Measurements from ENCODE around the gene TLE5.
"Not testable (repeated sequence)": the region's sequence is repeated elsewhere in the genome, so short reads cannot be mapped to it uniquely, and the experiment has no call there.

The TLE5 gene

DNA sequence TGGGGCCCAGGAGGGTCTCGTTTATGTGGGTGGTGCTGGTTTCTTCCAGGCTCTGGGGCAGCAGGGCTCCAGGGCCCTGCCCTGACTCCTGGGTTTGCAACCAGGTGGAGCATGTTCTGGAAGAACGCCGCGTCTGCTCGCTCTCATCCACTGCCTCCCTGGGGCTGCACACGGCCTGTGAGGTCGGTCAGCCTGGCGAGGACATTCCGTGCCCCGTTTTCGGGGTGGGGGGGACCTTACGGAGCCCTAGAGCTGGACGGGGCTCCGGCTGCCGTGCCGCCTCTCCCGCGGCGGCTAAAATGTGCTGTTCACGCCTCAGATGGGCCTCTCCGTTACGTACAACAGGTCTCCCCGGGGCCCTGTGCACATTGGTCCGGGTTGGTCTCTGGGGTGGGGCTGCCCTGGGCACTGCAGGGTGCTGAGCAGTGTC lies 35.2 kb upstream of the TLE5 start:
- in situ Hi-C loops (cut with MboI; ENCODE audit: low sequenced_read_pairs), result no loop called here

DNA sequence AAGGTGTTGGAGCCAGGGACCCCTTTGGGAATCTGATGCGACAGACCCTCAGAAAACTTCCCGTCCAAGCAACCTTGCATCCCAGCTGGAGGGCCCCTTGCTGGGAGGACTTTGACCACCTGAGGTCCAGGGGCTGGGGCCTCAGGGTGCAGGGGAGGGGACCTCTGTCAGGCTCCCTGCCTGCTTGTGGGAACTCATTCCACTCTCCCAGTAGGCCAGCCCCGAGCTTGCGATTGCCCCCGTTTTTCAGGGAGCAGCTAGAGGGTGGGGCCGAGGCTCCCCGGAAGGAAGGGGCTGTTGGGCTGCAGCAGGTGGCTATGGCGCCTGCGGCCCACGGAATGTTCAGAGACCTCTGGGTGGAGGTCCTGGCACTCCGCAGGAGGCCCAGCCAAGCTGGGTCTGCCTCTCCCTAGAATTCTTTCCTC lies 34.6 kb upstream of the TLE5 start:
- in situ Hi-C loops (cut with MboI; ENCODE audit: low sequenced_read_pairs), result no loop called here

DNA sequence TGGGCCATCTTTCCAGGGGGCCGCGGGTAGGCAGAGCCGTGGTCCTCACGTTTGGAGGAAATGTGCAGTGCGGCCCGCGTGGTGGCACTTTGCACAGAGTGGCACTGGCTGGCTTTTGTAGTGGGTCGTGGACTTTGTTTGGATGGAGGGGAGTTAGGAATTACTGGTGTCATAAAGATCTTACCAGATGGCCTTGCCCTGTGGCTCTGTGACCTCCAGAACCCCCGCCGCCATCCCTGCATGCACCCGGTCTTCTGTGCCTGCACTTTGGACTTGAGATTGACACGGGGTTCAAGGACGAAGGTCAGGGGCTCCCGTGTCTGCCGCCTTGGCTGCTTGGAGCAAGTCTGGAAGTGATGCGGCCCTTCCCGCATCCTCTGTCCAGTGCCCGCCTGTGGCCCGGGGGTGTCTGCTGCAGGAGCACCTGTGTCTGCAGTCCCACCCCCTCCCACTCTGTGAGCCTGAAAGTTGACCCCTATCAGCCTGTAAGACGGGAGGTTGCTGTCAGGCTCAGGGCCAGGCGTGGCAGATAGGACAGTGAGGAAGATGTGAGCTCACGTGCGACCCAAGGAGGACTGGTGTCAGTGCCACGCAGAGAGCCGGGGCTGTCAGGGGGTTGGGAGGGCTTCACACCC lies 34.1 kb upstream of the TLE5 start:
- in situ Hi-C loops (cut with MboI; ENCODE audit: low sequenced_read_pairs), result no loop called here

DNA sequence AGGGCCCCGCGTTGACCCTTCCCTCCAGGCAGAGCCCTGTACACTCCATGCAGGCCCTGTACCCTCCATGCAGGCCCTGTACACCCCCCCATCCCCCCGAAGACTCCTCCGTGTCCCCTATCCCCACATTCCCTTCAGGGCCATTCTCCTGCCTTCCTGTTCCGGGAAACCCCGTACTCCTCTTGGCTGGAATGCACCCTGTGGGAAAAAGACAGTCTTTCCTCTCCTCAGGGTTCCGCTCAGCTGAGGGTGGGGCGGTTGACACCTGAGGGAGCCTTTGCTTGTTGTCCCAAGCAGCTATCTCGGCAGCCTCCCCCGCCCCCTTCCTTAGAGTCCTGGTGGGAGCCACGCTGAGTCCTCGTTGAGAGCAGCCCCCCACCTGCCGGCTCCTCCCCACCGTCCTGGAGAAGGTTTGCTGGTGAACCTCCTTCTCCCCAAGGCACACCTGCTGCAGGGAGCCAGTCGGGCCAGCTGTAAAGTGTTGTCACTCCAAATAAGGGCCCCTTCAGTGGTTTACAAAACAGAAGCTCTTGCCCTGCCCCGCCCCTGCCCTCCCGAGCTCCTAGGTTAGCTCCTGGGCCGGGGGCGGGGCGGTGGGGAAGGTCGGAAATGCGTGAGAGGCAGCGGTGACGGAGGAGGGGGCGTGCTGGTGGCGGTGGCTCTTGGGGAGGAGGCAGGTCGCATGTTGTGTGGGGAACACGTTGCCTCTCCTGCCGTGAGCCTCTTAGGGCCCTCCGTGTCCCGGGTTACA lies 33.3 kb upstream of the TLE5 start:
- in situ Hi-C loops (cut with MboI; ENCODE audit: low sequenced_read_pairs), result no loop called here

DNA sequence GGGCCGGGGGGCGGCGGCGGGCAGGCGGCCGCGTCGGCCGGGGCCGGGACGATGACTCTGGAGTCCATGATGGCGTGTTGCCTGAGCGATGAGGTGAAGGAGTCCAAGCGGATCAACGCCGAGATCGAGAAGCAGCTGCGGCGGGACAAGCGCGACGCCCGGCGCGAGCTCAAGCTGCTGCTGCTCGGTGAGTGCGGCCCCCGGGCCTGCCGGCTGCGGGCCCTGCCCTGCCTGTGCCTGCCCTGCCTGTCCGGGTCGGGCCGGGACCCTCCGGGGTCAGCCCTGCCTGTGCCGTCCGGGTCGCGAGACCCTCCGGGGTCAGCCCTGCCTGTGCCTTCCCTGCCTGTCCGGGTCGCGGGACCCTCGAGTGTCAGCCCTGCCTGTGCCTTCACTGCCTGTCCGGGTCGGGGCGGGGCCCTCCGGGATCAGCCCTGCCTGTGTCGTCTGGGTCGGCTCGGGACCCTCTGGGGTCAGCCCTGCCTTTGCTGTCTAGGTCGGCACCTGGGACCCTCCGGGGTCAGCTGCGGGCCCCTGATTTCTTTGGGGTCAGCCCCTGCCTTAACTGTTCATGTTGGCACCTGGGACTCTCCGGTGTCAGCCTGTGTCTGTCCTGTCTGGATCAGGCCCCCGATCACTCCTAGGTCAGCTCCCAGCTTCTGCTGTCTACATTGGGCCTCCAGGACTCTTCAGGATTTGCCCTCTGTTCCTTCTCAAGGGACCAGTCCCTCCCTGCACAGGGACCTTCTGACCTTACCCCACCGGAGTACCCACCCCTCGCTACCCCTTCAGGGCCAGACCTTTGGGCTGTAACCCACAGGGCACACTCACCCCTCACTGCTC lies 32.5 kb upstream of the TLE5 start:
- in situ Hi-C loops (cut with MboI; ENCODE audit: low sequenced_read_pairs), result no loop called here

DNA sequence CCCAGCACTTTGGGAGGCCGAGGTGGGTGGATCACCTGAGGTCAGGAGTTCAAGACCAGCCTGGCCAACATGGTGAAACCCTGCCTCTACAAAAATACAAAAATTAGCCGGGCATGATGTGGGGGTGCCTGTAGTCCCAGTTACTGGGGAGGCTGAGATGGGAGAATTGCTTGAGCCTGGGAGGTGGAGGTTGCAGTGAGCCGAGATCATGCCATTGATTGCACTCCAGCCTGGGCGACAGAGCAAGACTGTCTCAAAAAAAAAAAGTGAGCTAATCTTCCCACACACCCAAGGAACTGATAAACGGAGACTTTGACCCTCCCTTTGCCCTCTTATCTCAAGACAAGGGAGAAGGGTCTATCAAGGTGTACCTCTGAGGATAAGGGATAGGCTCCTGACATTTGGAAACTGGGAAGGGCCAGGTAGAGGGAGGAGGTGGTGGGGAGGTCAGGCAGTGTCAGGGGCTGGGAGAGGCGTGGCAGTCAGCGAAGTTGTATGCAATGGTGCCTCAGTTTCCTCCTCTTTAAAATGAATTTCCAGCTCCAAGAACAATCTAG lies 27.1 kb upstream of the TLE5 start:
- in situ Hi-C loops (cut with MboI; ENCODE audit: low sequenced_read_pairs), result not testable (repeated sequence)

DNA sequence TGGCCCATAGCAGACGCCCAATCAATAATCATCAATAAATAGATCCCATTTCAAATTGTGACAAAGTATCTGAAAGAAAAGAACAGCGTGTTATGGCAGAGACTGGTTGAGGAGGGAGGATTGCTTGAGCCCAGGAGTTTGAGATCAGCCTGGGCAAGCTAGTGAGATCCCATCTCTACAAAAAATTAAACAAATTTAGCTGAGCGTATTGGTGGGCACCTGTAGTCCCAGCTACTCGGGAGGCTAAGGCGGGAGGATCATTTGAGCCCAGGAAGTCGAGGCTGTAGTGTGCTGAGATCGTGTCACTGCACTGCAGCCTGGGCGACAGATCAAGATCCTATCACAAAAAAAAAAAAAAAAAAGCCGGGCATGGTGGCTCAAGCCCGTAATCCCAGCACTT lies 25.5 kb upstream of the TLE5 start:
- in situ Hi-C loops (cut with MboI; ENCODE audit: low sequenced_read_pairs), result no loop called here

DNA sequence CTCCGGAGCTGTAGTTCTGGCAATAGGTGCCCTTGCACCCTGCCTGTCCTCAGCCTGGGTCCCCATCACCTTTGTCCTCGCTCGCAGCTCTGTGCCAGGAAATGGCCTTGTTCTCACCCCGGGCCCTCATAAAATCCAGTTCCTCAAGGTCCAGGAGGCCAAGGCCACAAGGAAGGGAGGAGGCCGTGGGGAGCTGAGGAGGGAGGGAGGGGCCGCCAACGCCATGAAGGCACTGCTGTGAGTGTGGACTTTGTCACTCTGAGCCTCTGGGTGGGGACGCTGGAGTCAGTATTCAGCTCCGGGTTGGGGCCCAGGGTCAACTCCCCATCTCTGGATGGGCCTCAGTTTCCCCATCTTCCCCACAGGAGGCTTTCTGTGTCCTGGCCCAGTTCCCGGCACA lies 22.6 kb upstream of the TLE5 start:
- in situ Hi-C loops (cut with MboI; ENCODE audit: low sequenced_read_pairs), result no loop called here

DNA sequence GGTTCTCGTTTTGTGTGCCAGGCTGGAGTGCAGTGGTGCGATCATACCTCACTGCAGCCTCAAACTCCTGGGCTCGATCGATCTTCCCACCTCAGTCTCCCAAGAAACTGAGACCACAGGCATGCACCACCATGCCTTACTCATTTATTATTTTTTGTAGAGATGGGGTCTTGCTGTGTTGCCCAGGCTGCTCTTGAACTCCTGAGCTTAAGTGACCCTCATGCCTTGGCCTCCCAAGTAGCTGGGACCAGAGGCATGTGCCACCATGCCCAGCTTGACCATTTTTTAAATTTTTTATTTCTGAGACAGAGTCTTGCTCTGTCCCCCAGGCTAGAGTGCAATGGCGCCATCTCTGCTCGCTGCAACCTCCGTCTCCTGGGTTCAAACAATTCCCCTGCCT lies 21.7 kb upstream of the TLE5 start:
- in situ Hi-C loops (cut with MboI; ENCODE audit: low sequenced_read_pairs), result no loop called here

DNA sequence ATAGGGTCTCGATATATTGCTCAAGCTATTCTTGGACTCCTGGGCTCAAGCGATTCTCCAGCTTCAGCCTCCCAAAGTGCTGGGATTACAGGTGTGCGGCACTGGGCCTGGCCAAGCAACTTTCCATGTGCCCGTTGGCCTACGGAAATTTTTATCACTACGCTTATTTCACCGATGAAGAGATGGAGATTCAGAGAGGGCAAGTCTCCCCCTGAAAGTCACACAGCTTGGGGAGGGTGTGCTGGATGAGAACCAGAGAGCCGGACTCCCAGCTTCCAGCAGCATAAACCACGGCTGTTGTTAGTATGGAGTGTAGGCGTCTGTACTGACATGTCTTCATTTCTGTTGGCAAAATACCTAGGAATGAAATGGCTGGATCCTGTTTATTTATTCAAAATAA lies 20.0 kb upstream of the TLE5 start:
- in situ Hi-C loops (cut with MboI; ENCODE audit: low sequenced_read_pairs), result no loop called here

DNA sequence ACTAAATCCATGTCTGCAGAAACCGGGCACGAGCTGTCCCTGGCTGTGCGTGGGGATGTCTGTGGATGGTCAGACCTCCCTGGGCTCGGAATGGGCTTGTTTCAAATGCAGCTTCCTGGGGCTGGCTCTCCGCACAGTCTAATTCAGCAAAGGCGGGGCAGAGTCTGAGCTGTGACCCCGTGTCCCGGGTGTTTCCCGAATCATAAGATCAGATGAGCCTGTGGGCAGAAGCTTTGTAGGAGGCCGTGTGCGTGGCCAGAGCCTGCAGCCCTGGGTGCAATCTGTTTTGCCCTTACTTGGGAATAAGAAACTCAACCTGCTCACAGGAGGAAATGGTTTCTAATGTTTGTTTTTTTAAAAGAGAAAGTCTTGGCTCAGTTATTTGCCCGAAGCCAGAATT lies 18.0 kb upstream of the TLE5 start:
- in situ Hi-C loops (cut with MboI; ENCODE audit: low sequenced_read_pairs), result no loop called here

DNA sequence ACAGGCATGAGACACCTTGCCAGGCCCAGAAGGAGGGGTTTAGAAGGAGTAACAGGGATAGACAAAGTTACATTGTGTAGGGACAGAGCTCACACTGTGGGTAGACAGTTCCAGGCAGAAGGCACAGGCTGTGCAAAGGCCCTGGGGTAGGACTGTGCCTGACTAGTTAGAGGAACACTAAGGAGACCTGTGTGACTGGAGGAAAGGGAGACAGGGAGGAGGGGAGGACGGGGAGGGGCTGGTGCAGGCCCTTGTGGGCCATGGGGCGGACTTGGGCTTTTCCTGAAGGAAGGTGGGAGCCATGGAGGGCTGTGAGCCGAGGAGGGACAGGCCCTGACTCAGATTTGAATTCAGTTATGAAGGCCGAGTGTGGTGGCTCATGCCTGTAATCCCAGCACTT lies 17.3 kb upstream of the TLE5 start:
- in situ Hi-C loops (cut with MboI; ENCODE audit: low sequenced_read_pairs), result no loop called here

DNA sequence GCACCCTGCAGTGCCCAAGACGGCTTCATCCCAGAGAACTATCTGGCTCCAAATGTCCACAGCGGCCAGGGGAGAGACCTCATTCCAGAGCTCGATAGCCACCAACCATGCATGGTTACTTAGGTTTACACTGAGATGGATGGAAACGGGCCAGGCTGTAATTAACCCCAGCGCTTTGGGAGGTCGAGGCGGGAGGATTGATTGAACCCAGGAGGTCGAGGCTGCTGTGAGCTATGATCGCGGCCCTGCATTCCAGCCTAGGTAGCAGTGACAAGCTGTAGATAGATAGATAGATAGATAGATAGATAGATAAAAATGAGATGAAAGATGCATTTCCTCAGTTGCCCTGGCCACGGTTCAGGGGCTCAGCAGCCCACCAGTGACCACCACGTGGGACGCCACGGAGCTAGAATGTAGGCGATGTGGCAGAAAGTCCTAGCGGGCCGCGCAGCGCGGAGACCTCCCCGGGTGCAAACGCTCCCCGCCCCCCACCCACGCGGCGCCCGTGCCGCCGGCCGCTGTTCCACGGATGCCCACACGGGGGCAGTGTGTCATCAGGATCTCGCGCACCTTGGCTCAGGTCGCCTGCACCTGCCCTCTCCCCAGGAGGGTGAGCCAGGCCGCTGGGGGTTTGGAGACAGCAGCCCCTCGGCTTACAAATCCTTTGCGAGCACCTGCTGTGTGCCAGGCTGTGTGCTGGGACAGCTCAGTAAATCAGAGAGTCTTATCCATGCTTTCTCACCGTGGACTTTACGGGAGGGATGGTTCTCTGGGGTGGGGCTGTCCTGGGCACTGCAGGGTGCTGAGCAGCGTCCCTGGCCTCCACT lies 13.5 kb upstream of the TLE5 start:
- in situ Hi-C loops (cut with MboI; ENCODE audit: low sequenced_read_pairs), result no loop called here

DNA sequence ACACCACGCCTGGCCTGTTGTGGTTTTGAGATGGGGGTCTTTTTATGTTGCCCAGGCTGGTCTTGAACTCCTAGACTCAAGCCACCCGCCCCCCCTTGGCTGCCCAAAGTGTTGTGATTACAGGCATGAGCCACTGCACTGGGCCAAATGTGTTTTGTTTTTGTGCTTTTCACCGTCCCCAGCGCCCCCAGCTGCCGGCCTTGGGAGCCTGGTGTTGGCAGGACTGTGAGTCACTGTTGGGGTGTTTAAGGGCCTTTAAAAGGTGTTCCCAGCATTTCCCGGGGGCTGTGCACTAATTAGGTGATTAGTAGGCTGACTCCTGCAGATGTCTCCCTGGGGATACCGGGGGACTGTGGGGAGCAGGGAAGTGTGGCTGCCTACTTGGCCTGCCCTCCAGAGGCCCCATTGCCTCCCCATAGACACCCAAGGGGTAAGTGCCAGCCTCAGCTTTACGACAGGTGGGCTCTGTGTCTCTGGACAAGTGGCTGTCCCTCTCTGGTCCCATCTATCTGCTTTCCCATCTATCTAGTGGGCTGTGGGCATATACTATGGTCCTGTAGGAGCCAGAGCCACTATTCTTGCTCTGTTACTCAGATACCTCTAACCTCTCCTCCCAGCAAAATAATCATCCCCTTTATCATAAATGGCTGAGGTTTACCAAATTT lies 11.8 kb upstream of the TLE5 start:
- in situ Hi-C loops (cut with MboI; ENCODE audit: low sequenced_read_pairs), result no loop called here

DNA sequence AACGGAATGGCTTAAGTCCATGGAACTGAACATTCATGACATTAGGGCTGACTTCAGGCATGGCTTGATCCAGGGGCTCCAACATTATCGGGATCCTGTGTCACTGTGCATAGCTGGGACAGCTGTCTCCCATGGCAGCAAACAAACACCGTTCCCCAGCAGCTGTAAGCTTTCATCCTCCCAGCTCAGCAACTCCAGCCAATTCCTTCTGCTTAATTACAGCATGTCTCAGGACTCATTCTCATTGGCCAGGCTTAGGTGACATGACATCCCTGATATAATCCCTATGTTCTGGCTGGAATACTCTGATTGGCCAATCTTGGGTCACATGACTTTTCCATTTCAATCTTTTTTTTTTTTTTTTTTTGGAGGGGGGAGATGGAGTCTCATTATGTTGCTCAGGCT lies 10.9 kb upstream of the TLE5 start:
- in situ Hi-C loops (cut with MboI; ENCODE audit: low sequenced_read_pairs), result no loop called here

DNA sequence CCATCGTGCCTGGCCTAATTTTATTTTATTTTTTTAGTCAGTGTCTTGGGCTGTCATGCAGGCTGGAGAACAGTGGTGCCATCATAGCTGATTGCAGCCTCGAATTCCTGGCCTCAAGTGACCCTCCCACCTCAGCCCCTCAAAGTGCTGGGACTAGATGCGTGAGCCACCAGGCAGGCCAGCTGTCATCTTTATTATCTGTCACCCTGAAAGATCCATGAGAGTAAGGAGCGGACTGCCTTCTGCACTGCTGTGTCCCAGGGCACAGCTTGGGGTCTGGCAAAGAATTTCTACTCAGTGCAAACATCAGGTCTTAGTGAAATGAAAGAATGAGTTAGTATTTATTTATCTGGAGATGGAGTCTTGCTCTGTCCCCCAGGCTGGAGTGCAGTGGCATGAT lies 9.5 kb upstream of the TLE5 start:
- in situ Hi-C loops (cut with MboI; ENCODE audit: low sequenced_read_pairs), result no loop called here

DNA sequence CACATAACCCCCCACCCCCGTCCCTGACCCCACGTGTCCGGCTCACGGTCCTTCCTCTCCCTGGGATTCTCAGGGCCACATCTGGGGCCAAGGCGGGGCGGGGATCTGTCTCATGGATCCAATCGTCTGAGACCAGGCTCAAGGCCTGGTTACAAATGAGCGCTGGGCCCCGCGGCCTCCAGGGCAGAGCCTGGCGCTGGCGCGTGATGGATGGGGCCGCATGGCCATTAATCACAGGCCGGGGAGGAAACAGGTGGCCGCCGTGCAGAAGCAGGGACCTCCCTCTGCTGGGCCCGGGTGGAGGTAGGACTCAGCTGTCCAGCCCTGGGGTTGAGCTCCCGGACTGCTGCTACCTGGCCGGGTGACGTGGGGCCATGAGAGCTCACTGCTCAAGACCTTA lies 5.8 kb upstream of the TLE5 start:
- in situ Hi-C loops (cut with MboI; ENCODE audit: low sequenced_read_pairs), result no loop called here

DNA sequence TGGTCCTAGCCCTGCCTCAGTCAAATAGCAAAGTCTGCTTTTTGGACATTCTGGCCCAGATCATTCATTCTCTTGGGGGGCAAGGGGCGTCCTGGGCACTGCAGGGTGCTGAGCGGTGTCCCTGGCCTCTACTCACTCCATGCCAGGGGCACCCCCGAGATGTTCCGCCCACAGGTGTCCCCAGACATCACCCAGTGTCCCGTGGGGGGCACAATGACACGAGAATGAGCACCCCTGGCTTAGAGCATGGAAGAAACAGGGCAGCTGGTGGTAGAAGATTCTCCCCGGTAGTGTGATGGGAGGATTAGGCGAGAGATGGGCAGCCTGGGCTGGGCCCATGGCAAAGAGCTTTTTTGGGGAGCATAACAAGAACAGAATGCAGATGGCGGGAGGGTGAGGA lies 5.3 kb upstream of the TLE5 start:
- in situ Hi-C loops (cut with MboI; ENCODE audit: low sequenced_read_pairs), result no loop called here

DNA sequence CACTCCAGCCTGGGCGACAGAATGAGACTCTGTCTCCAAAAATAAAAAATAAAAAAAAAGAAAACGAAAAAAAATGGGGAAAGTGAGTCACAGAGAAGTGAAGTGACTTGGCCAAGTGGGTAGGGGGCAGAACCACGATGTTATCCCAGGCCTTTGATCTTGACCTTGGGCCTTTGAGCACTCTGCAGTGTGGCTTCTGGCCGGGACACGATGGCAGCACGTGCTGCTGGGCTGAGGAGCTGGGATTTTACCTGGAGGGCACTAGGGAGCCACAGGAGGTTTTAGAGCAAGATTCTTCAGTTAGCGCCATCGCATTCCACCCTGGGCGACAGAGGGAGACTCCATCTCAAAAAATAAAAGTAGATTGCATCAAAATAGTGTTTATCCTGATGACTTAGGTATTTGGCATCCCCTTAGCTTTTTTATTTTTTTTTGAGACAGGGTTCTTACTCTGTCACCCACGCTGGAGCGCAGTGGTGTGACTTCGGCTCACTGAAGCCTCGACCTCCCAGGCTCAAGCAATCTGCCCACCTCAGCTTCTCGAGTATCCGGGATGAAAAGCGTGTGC lies 4.3 kb upstream of the TLE5 start:
- in situ Hi-C loops (cut with MboI; ENCODE audit: low sequenced_read_pairs), result no loop called here

Data from HL-60/S4 treated with retinoic acid at 250 ng/mL for 4 days and 3 days (cell line).